Eye (tissue), 1 donor: ENCODE measurements around the gene ACAD9.
"Not testable (repeated sequence)": the region's sequence is repeated elsewhere in the genome, so short reads cannot be mapped to it uniquely, and the experiment has no call there.

Source experiments
- DNase-seq: peaks from one replicate; pipeline ENCODE4 v3.0.0-alpha.2; 2015

ACAD9 gene

DNA sequence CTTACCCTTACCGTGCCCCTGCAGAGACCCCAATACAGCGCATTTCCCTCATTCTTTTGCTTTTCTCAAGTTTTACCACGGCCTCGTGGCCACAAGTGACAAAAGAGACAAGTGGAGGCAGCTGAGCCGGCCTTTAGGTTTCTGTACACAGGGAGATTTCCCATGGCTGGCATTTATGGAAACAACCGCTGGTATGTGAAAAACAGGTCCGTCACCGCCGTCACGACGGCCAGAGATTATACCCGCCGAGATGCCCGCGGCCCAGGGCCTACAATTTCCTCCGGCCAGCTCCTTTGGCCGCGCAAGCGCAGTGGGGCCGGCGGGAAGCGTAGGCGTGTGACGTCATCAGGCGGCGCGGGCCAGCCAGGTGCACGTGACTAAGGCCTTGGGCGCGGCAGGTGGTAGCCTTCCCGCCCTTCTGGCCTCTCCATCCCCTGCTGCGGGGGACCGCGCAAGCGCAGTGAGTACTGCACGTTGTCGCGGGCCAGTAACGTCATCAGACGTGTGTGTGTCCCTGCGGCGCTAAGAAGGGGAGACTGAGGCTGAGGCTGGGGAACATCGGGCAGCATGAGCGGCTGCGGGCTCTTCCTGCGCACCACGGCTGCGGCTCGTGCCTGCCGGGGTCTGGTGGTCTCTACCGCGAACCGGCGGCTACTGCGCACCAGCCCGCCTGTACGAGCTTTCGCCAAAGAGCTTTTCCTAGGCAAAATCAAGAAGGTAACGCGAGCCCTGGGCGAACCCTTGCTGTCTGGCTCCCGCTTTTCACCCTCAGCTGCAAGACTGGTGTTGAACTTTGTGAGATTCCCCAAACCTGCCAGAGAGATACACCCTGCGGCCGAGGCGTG, at the start of gene ACAD9:
ACAD9 (plus strand) TSS at position 496 of the 845 bp plus-strand sequence; CDS start at position 568, 72 bp downstream.
- peak; percentile 99 for DNase-seq

DNA sequence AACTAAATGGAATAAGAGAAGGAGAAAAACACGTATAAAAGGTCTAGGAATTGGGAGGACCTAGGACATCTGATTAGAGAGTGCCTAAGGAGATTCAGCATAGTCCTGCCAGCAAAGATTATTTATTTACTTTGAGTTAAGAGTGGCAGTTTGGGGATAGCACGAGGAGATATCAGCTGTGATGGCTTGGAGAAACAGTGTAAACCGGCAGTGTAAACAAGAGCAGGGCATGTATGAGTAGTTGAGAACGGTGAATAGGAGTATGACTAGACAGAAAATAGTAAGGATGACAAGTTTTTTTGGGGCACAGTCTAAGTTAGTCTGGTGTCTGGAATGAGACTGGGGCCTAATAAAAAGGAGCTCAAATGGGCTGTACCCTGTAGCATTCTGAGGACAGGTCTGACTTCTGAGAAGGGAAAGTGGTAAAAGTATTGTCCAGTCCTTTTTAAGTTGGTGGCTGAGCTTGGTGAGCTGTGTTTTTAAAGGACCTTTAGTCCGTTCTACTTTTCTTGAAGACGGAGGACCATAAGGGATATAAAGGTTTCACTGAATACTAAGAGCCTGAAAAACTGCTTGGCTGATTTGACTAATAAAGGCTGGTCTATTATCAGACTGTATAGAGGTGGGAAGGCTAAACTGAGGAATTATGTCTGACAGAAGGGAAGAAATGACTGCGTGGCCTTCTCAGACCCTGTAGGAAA, 49.3 kb upstream of the ACAD9 start:
- DNase-seq, result not testable (repeated sequence)

DNA sequence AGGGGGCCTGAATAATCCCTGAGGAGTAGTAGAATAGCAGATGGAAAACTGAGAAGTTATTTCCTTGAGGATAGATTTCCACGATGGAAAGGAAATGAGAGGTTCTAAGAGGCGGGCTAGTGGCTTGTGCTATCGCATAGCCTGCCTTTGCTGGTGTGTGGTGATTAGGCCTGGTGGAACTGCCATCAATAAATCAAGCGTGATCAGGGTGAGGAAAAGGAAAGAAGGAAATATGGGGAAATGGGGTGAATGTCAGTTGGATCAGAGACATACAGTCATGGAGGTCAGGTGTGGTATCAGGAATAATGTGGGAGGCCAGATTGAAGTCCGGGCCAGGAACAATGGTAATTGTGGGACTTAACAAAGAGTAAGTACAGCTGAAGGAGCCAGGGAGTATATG, 48.7 kb upstream of the ACAD9 start:
- not testable (repeated sequence) for DNase-seq

DNA sequence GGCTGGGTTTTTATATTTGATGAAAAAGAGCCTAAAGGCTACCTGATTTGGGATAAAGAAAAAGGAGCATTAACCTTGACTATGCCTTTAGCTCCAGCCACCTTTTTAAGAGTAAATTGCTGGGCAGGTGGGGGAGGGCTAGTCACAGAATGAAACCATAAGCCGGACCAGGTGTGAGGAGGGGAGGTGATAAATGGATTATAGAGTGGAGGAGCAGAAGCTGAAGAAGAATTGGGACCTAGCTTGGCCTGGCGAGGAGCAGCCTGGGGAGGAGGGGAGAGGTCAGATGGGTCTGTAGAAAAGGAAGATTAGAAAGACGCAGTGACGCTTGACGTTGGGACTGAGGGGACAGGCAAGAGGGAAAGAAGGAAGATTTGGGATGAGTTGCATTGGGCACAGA, 46.4 kb upstream of the ACAD9 start:
- DNase-seq, result not testable (repeated sequence)

DNA sequence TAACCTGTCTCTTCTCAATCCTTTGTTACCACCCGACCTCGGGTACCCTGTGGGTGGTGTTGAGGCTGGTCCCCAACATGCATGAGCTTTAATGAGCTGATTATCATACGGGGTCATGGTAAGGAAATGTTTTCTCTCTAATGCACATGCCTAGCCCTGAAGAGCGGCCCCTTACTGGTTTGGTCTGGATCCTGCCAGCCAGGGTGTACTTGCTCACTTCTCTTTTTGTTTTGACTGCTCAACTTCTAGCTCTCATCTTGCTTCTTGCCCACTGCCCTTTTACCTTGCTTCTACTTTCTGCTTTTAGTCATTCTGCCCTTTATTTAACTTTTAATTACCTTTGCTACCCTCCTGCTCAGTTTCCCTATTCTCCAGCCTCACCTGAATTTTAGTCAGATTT, 44.3 kb upstream of the ACAD9 start:
- DNase-seq, result no peak

DNA sequence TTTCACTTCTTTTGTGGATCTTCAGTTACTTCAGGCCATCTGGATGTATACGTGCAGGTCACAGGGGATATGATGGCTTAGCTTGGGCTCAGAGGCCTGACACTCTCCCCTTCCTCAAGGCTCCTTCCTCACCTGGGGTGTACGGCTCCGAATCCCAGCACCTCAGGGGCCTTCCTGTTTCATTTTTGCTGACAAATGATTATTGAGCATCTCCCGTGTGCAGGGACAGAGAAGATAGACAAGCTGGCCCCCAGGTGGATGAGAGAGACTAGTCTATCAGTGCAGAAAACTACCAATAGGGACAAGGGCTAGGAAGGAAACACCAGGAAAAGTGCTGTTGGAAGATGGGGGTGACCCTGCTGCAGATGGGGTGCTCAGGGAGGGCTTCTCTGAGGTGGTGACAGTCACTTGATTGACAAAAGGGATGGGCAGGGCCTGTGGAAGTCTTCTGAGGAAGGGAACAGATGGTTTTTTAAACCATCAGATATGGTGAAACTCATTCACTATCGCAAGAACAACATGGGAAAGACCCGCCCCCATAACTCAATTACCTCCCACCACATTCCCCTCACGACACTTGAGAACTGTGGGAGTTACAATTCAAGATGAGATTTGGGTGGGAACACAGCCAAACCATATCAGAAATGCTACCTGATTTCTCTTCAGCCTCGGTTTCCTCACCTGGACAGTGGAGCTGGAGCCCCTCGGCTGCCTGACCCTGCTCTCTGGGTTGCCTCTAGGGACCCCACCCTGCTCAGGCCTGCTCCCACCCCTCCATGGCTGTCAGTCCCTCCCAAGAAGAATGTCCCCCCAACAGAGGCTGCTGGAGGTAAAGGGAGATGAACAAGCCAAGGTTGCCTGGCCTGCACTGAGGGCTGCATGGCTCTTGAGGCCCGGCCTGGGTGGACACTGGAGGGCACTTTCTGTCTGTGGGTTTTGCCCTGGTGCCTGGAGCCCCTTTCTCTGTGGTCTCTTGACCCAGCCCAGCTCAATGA, 37.2 kb upstream of the ACAD9 start:
- no peak for DNase-seq

DNA sequence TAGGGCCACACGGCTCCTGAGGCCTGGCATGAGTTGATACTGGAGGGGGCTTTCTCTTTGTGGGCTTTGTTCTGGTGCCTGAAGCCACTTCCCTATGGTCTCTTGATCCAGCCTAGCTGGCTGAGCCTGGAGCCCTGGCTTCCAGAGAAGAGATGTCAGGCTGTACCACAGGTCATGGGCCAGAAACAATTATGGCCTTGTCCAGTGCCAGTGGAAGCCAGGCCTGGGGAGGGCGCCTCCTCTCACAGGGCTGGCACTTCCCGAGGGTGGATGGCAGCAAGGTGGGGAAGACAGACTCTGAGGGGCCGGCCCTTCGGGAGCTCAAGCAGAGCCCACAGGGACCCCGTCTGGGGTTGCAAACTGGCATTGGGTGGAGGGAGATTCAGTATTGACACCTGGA, 34.9 kb upstream of the ACAD9 start:
- no peak for DNase-seq

DNA sequence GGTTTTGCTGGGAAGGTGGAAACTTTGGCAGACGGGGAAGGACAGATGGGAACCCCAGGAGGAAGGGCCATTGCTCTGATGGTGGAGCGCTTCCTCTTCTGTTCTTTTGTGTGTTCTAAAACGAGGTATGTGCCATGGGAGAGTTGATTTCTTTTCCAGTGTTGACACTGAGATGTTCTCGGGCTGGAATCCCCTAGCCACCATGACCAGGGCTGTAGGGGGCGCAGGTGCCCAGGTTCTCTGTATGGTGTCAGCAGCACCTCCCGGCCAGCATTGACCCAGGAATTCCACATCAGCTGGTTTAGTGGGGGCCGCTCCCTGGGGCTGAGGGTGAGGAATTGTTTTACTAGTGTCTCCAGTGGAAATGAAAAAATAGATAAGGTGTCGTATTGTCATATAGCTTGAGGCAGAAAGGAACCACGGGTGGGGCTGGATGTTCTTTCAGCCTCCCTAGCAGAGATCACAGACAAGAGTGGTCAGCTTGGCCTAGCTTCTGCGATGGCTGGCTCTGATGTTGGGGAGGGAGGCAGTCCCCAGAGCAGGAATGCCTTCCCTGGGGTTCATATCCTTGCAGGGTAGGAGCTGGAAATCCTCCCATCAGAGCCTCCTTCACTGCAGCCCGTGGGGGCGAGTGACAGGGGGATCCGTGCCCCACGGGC, 34.2 kb upstream of the ACAD9 start:
- DNase-seq, result no peak

DNA sequence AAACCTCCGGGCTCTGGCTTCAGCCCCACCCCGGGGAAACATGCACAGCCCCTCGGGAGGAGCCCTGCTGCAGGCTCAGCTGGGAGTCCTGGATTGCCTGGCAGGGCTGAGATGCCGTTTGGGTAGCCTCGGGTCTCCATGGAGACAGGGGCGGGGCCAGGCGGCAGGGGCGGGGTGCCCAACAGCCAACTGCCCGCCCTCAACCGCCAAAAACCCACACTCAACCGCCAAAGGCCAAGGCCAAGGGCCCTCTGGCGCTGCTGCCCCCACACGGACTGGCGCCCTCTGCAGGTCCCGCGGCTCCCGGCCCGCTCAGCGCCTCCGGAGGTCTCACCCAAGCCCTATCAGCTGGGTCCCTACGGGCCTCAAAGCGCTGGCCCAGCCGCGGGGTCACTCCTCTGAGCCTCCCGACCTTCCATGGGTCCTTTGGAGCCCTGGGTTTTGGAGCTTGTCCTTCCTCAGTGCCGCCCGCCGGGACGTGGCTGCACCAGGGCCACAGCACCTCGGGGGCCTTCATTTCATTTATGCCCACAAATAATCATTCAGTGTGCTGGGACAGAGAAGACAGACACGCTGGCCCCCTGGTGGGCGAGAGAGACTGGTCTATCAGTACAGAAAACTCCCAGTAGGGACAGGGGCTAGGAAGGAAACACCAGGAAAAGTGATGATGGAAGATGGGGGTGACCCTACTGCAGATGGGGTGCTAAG, 33.5 kb upstream of the ACAD9 start:
- peak; percentile 92 for DNase-seq

DNA sequence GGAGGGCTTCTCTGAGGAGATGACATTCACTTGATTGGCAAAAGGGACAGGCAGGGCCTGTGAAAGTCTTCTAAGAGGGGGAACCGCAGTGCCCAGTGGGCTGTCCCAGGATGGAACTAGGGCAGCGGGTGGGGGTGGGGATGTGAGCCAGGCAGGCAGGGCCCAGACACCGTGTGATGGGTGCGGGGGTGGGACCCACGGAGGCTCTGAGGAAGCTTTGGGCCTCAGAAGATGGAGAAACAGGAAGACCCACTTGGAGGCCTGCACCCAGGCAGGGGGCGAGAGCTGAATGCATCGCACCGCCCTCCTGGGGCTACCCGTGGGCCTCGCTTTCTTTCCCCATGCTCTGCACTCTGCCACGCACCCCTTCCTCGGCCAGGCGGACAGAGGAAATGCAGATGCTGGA, 32.9 kb upstream of the ACAD9 start:
- DNase-seq, result no peak

DNA sequence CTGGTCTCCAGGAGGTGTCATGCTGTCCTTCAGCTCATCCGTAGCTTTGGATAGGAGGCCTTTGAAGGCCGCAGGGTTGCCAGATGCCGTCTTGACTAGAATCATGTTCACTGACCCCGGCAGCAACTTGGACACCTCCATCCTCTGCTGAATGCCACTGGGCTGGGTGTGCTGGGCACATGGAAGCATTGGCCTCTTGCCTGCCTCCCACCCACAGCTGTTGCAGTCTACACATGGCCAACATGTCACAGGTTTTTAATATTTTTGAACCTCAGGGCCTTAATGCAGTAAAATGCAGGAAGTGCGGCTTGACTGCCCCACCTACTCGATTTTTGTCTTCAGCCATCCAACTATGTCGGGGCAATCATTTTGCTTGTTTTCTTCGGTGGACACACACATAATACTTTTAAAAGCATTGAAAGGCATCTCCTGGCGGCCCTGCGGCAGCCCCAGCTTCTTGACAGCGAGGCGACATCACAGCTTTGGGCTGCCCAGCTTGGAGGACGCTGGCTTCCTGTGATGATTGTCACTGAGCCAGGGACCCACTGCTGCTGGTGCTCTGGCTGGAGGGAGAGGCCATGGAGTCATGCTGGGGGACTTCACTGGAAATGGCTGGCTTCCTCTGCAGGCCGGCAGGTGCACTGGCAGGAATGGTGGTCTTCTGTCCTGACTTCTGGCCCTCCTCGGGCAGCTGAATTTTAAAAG, 31.6 kb upstream of the ACAD9 start:
- DNase-seq, result no peak

DNA sequence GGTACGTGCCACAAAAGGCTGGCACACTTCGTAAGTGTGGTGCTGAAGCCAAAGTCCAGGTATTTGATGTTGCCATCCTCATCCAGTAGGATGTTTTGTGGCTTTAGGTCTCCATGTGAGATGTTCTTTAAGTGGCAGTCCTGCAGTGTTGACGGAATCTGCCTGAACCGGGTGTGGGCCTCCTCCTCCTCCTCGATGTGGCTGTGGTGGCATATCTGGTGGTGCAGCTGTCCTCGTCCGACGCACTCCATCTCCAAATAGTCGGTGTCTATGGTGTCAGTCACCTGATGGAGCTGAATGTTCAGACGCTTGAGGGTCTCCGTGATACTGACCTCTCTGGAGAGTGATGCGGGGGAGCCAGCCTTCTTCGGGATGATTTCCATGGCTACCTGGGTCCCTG, 30.5 kb upstream of the ACAD9 start:
- no peak for DNase-seq

DNA sequence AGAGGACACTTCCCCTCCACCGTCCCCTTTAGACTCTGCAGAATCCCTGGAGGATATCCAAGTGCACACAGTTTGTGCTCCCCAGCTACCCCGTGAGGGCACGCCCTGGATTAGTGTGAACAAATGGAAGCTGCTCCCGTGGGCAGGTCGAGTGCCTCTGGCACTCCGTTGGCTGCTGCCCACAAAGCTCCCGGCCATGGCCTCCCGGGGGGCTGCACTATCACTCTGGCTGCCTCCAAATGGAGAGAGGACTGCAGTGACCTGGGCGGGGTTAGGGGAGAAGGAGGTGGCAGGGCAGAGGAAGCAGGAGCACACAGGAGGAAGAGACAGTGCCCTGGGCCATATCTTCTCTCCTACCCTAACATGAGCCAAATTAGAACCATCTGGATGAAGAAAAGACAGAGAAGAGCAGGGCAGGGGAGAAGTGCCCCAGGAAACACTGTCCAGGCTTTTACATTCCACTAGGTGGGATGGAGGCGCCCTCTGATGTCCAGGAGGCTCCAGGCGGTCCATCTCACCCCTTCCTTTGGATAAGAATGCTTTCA, 29.4 kb upstream of the ACAD9 start:
- no peak for DNase-seq

DNA sequence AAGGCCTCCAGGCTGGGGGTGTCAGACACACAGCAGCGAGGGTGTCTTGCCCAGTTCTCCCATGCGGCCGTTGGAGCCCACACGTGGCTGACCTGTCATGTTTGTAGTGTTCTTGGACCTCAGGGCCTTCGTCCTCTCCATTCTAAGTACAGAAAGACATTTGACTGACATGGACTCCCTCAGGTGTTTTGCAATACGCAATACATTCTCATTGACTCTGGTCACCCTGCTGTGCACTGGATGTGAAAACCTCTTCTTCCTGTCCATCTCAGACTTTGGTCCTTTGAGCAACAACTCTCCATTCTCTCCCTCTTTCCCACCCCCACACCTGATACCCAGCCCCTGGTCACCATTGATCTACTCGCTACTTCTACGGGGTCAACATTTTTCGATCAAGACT, 28.9 kb upstream of the ACAD9 start:
- DNase-seq, result no peak

DNA sequence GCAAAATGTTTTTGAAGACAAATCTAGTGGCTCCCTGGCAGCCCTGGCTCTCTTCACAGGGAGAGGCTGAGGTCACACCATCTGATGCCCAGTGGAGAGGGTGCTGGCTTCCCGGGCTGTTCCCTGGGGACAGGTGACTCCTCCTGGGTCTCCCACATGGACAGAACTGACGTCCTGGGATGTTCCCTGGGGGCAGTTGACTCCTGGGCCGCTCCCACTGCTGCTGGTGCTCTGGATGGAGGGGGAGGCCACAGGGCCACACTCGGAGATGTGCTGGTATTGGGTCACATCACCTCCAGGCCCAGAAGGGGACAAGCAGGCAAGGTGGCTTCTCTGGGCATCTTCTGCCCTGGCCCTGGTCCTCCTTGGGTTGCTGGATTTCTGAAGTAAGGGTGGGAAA, 27.8 kb upstream of the ACAD9 start:
- DNase-seq, result no peak

DNA sequence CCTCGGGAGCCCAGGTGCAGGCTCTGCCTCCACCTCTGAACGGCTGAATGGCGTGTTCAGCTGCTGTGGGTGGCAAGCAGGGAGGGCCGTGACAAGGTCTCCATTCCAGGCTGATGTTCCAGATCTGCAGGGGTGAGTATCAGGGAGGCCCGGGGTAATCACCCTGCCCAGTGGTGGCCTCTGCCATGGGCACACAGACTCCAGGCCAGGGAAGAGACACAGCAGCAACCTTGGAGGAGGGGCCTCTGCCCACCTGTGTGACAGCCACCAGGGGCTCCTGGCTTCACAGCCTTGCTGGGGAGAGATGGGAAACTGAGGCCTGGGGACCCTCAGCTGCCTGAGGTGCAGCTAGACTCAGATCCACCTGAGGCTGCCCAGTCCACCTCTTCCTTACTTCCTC, 25.6 kb upstream of the ACAD9 start:
- no peak for DNase-seq

DNA sequence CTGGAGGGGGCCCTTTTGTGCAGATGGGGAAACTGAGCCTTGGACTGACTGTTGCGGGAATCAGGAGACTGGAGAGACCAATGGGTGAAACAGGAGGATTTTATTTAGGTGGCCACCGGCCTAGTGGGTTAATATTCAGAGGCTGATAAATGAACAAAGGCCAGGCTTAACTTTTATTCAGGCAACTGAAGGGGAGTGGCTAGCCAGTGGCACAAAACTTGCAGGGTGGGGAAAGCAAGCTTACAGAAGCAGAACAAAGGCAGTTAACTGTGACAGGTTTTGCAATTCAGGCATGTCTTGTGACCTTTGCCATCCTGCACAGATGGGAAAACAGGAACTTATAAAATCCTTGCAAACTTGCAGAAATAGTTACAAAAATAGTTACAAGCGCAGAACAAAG, 24.9 kb upstream of the ACAD9 start:
- no peak for DNase-seq

DNA sequence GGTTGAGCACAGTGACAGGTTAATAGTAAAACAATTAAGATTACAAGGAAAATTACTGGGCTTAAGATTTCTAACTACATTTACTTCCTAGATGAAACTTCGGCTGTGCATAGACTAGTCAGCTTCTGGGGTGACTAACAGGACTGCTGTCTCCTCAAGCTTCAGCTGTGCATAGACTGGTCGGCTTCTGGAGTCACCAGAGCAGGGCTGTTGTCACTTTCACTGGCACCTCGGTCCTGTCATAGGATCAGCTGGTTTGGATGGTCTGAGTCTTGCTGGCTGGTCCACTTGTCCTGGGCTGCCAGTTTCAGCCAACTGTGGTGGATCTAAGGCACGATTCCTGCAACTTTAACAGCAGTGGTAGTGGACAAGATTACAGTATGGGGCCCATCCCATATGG, 23.9 kb upstream of the ACAD9 start:
- DNase-seq, result no peak

DNA sequence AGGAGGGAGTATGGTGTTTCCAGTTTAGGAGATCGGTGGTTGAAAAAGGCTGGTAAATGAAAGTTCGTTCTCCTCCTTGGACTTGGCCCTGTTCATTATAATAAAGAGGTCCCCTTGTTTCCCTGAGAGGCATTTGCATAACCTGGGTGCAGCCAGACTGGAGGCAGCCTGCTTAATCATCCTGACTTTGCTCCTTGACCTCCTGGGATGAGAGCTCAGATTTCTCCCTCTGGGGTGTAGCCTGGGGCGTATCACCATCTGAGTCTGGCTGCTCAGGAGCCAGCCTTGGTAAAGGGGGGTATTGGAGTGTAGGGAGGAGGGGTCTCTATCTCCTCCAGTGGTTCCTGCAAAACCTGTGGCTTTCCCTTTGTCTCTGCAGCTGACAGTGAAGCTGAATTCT, 21.3 kb upstream of the ACAD9 start:
- no peak for DNase-seq

DNA sequence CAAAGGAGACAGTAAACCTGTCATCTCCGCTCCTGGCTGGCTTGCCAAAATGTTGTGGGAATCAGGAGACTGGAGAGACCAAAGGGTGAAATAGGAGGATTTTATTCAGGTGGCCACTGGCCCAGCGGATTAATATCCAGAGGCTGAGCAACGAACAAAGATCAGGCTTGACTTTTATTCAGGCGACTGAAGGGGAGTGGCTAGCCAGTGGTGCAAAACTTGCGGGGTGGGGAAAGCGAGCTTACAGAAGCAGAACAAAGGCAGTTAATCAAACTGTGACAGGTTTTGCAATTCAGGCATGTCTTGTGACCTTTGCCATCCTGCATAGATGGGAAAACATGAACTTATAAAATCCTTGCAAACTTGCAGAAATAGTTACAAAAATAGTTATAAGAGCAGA, 19.8 kb upstream of the ACAD9 start:
- no peak for DNase-seq

DNA sequence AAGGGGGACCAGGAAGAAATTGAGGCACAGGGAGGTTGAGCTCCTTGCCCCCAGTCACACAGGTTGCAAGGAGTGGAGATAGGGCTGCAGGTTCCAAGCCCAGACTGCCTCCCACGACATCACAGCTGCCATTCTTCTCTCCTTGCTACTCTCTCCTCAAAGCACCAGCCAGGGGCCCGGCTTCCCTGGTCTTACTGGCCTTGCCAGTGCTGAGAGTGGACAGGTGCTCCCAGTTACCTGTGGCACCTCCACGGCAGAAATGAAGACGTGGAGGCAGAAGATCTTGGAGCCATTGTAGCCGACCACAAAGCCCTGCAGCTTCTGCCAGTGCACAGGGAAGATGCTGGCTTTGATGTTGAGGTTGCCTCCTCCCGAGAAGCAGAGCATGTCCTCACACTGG, 17.9 kb upstream of the ACAD9 start:
- no peak for DNase-seq
